IMR-90 (cell line): ENCODE results near the gene ITPKB. TPM values are rescaled to one million over a fixed set of nuclear protein-coding genes. Genes with fewer than 3 reads are reported as not detected.
A peak's percentile ranks its signal among the peaks of the same experiment; 100 is the strongest.

Experiments used
- ATAC-seq: fragments of 200-7000 bp; cut with Tn5 transposase; 2 replicates; pipeline ENCODE4 v1.9.1; 2020; ENCODE audit warnings: low read depth, mild to moderate bottlenecking, moderate library complexity
- BruUV-seq: library from RNA; stranded (reverse); fragments of 400-500 nt; replicated peaks from 2 replicates; lab custom pipeline; 2021; lab: Mats Ljungman, UMichigan
- CTCF ChIA-PET: fragments of 300-600 bp; formaldehyde crosslinking; extraction: SDS; loops from one replicate; lab custom pipeline; 2021; ENCODE audit warnings: antibody characterized with exemption; lab: Yijun Ruan, JAX
- POLR2A ChIA-PET: fragments of 300-600 bp; sonication (Branson Sonifier 250); formaldehyde crosslinking; loops from one replicate; lab custom pipeline; 2022; ENCODE audit warnings: antibody characterized with exemption; ENCODE audit not compliant: unreplicated experiment; lab: Charles Lee
- DNase-seq: peaks from one replicate; pipeline ENCODE4 v3.0.0; 2013
- H2AFZ ChIP-seq: replicated peaks from 2 replicates; pipeline ENCODE3; 2013; ENCODE audit warnings: low read length, mild to moderate bottlenecking; ENCODE audit not compliant: poor library complexity
- H2AK5ac ChIP-seq: 2 replicates; pipeline ENCODE4 v1.6.1; 2013; ENCODE audit warnings: low read depth, low read length, inconsistent platforms
- H2AK9ac ChIP-seq: replicated peaks from 2 replicates; pipeline ENCODE3; 2013; ENCODE audit warnings: mild to moderate bottlenecking, low read depth, low read length, moderate library complexity; ENCODE audit not compliant: poor library complexity
- H2BK120ac ChIP-seq: 2 replicates; pipeline ENCODE4 v1.6.1; 2013; ENCODE audit warnings: low read depth, low read length, inconsistent platforms
- H2BK15ac ChIP-seq: 3 replicates; pipeline ENCODE4 v1.6.1; 2013; ENCODE audit warnings: low read depth, low read length, inconsistent platforms
- H2BK20ac ChIP-seq: 2 replicates; pipeline ENCODE4 v1.6.1; 2013; ENCODE audit warnings: low read depth, mild to moderate bottlenecking, inconsistent platforms, low read length, moderate library complexity
- H2BK5ac ChIP-seq: 2 replicates; pipeline ENCODE4 v1.6.1; 2013; ENCODE audit warnings: mild to moderate bottlenecking, low read depth, low read length, inconsistent platforms; ENCODE audit not compliant: poor library complexity, severe bottlenecking
- H3K14ac ChIP-seq: replicated peaks from 2 replicates; pipeline ENCODE4 v1.6.1; 2013; ENCODE audit warnings: low read depth, low read length, inconsistent platforms
- H3K18ac ChIP-seq: 2 replicates; pipeline ENCODE4 v1.6.1; 2013; ENCODE audit warnings: low read depth, low read length, control low read depth
- H3K23ac ChIP-seq: 2 replicates; pipeline ENCODE4 v1.6.1; 2013; ENCODE audit warnings: low read depth, low read length, inconsistent platforms
- H3K27ac ChIP-seq: 2 replicates; pipeline ENCODE4 v1.5.1; 2013; ENCODE audit warnings: mild to moderate bottlenecking, control low read depth, low read length; ENCODE audit not compliant: insufficient read depth
- H3K27me3 ChIP-seq: 2 replicates; pipeline ENCODE4 v1.6.1; 2013; ENCODE audit warnings: low read length; ENCODE audit not compliant: control insufficient read depth, insufficient read depth
- H3K36me3 ChIP-seq: 2 replicates; pipeline ENCODE4 v1.6.1; 2013; ENCODE audit warnings: low read length, mixed read lengths; ENCODE audit not compliant: control insufficient read depth, insufficient read depth
- H3K4ac ChIP-seq: 2 replicates; pipeline ENCODE4 v1.6.1; 2013; ENCODE audit warnings: low read depth, low read length, inconsistent platforms
- H3K4me1 ChIP-seq: 2 replicates; pipeline ENCODE4 v1.6.1; 2013; ENCODE audit warnings: low read length, mixed read lengths; ENCODE audit not compliant: control insufficient read depth, insufficient read depth
- H3K4me2 ChIP-seq: 2 replicates; pipeline ENCODE4 v1.6.1; 2013; ENCODE audit warnings: low read depth, mild to moderate bottlenecking, control low read depth, low read length, moderate library complexity
- H3K4me3 ChIP-seq: 2 replicates; pipeline ENCODE4 v1.5.1; 2013; ENCODE audit warnings: low read depth, mild to moderate bottlenecking, control low read depth, low read length, moderate library complexity; ENCODE audit not compliant: insufficient read depth
- H3K56ac ChIP-seq: 2 replicates; pipeline ENCODE4 v1.6.1; 2013; ENCODE audit warnings: low read length, inconsistent platforms; ENCODE audit not compliant: insufficient read depth; ENCODE audit errors: extremely low read depth
- H3K79me1 ChIP-seq, 2 experiments: 2 replicates each; pipeline ENCODE4 v1.6.1; 2013; ENCODE audit warnings: low read length in 2 of 2, inconsistent platforms in 1 of 2, low read depth in 1 of 2
- H3K9ac ChIP-seq: 2 replicates; pipeline ENCODE4 v1.6.1; 2013; ENCODE audit warnings: low read depth, low read length, control low read depth
- H3K9me1 ChIP-seq: 2 replicates; pipeline ENCODE4 v1.6.1; 2013; ENCODE audit warnings: low read length, inconsistent platforms; ENCODE audit not compliant: insufficient read depth
- H3K9me3 ChIP-seq: 2 replicates; pipeline ENCODE4 v1.6.1; 2013; ENCODE audit warnings: low read length; ENCODE audit not compliant: control insufficient read depth, insufficient read depth
- H4K20me1 ChIP-seq: 2 replicates; pipeline ENCODE4 v1.6.1; 2013; ENCODE audit warnings: low read length, inconsistent platforms; ENCODE audit not compliant: insufficient read depth
- H4K5ac ChIP-seq: 2 replicates; pipeline ENCODE4 v1.6.1; 2013; ENCODE audit warnings: mild to moderate bottlenecking, low read depth, low read length, control low read depth
- H4K8ac ChIP-seq, 2 experiments: 2 replicates each; pipeline ENCODE4 v1.6.1; 2013; ENCODE audit warnings: low read depth in 2 of 2, low read length in 2 of 2, control low read depth in 1 of 2, inconsistent platforms in 1 of 2
- H4K91ac ChIP-seq: 2 replicates; pipeline ENCODE4 v1.6.1; 2013; ENCODE audit warnings: low read depth, low read length, inconsistent platforms; ENCODE audit not compliant: insufficient read depth
- MAFK ChIP-seq: IDR thresholded peaks from 2 replicates; pipeline ENCODE4 v1.6.1; 2012; ENCODE audit warnings: low read depth, low read length, improper control_type of control experiment
- MXI1 ChIP-seq: IDR thresholded peaks from 2 replicates; pipeline ENCODE4 v1.6.1; 2012; ENCODE audit warnings: low read depth, mild to moderate bottlenecking, low read length, moderate library complexity, borderline replicate concordance
- WGBS, 2 experiments: methylation state at CpG; one replicate each; pipeline versions ENCODE4 v1.1.5 to v1.1.7; 2013; ENCODE audit warnings: missing lambda C conversion rate in 2 of 2; ENCODE audit not compliant: insufficient read length in 1 of 2; ENCODE audit errors: extremely low coverage in 2 of 2; 5-methylcytosine and 5-hydroxymethylcytosine counted together
- dilution Hi-C: fragments of 300-500 bp; cut with HindIII; formaldehyde crosslinking; loops from one replicate; pipeline ENCODE4 v1.14.3; 2018; ENCODE audit warnings: low sequenced_read_pairs; ENCODE audit not compliant: unreplicated experiment
- in situ Hi-C: fragments of 300-500 bp; cut with MboI; formaldehyde crosslinking; loops from 3 replicates; pipeline ENCODE4 v1.14.3; 2019; ENCODE audit warnings: low sequenced_read_pairs, inconsistent platforms, mixed read lengths
- intact Hi-C: fragments of 100-400 bp; cut with micrococcal nuclease; formaldehyde crosslinking; loops from 2 replicates; pipeline ENCODE4 v1.10.0; 2022
- polyA plus RNA-seq, 3 experiments: library from polyadenylated mRNA; depleted of rRNA; stranded (reverse); fragments of >200 nt; gene quantifications; 2 replicates each; pipeline ENCODE4 v1.2.3, GENCODE V29; 2012; ENCODE audit warnings: low replicate concordance in 1 of 3
- total RNA-seq: library from RNA; depleted of rRNA; stranded (reverse); fragments of >200 nt; gene quantifications from 2 replicates; pipeline ENCODE4 v1.2.3, GENCODE V29; 2012

Gene ITPKB
- total and polyA plus RNA-seq, 2 of the 4 experiments (the other 2 are of a cell fraction), result 0.72 to 1.4 TPM

DNA sequence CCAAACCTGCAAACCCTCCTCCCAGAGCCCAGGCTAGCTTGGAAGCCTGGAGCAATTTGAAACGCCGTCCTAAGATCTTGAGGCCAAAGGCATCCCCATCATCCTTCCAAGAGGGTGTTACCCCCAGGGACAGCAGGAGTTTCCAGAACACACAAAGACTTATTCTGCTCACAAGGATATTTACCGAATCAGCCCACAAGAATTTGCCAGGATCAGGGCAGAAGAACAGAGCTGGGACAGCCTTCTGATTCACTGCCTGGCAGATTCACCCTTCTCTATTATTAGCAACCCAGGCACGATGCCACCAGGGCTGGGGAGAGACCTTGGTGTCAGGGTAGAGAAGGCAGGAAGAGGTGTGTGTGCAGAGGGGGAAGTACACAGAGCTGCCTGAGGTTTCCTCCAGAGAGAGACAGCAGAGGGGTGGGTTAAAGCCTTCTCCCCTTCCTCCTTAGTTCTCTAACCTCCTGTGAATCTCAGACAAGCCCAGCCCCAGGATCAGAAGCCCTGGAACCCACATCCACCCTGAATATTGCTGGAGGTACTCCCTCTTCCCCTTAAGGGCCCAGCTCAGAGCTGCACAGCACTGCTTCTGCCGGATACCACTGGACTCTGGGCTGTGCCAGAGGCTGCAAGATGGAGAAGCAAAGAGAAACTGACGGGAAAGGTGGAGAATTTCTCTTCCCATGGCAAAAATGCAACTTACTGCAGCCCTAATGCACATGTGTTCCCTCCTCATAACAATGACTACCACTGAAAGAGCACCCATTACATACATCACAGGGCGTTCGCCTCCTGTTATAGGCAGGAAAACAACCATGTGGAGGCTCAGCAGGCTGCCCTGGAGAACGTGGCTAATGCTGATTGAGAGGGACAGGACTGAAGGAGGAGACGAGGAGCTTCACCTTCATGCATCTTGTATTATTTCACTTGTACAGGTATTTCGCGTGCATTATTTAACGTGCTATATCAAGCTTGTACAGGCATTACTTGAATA lies 61.8 kb downstream of the ITPKB start:
- H3K4me1 ChIP-seq, result peaks cover 16% of the 10 kb centered on the region
- no peak overlapping the region for H2BK5ac ChIP-seq
- H2AK9ac ChIP-seq, result peak overlapping the region; percentile 71
- peak overlapping the region; percentile 27; the same call in 1 of the 2 replicates for H3K4ac ChIP-seq
- no peak overlapping the region for H3K23ac ChIP-seq
- no peak overlapping the region for H4K91ac ChIP-seq
- in situ Hi-C loops, result no loop called here
- H3K79me1 ChIP-seq, result 0 out of 4 replicates have a peak, but pooled peaks cover 0 to 3% of the 10 kb centered on the region in 2 experiments
- no CpG with 5 or more reads among the region's 13 CpGs for WGBS, 2 experiments
- H4K5ac ChIP-seq, result no peak overlapping the region
- H3K4me2 ChIP-seq, result peak overlapping the region; percentile 74
- no peaks in the 10 kb centered on the region for H3K9me3 ChIP-seq
- H3K27me3 ChIP-seq, result no peaks in the 10 kb centered on the region
- peaks cover 8% of the 10 kb centered on the region; the same call in 1 of the 2 replicates for H3K9me1 ChIP-seq
- no peak overlapping the region for H3K18ac ChIP-seq
- no peak overlapping the region for H3K4me3 ChIP-seq
- H2BK20ac ChIP-seq, result 0 out of 2 replicates have a peak overlapping the region, but pooled peaks have one; percentile 47
- no peaks in the 10 kb centered on the region for H4K20me1 ChIP-seq
- no TSS peak for BruUV-seq
- 0 out of 2 replicates have a peak overlapping the region, but pooled peaks have one; percentile 22 for H2BK120ac ChIP-seq
- CTCF ChIA-PET, result no interaction called here
- H3K9ac ChIP-seq, result 0 out of 2 replicates have a peak overlapping the region, but pooled peaks have one; percentile 19
- dilution Hi-C loops, result no loop called here
- ATAC-seq, result peak; percentile 77
- DNase-seq, result peak; percentile 87
- H3K56ac ChIP-seq, result no peak overlapping the region
- peak overlapping the region; percentile 22; the same call in 1 of the 2 replicates for H3K14ac ChIP-seq
- H2AFZ ChIP-seq, result peak overlapping the region; percentile 58
- no peaks in the 10 kb centered on the region for H3K36me3 ChIP-seq
- peak overlapping the region; percentile 5; the same call in 1 of the 2 replicates for H3K27ac ChIP-seq
- peak overlapping the region in 1 of 2 experiments; percentile 10; a peak in 1 of 4 replicates for H4K8ac ChIP-seq
- no peak overlapping the region for H2BK15ac ChIP-seq
- intact Hi-C loops, result no loop called here
- H2AK5ac ChIP-seq, result peak overlapping the region; percentile 50; the same call in 1 of the 2 replicates
- POLR2A ChIA-PET, result no interaction called here
- peak; percentile 29; the same call in 1 of the 2 replicates for TF ChIP-seq MAFK
- no peak for TF ChIP-seq MXI1
